Fibroblast of skin of right quadriceps (primary cell): ENCODE data around the gene ATP8B3.

Experiments
- DNase-seq: peaks from one replicate; pipeline ENCODE4 v3.0.0-alpha.2; 2013

The ATP8B3 gene, protein sequence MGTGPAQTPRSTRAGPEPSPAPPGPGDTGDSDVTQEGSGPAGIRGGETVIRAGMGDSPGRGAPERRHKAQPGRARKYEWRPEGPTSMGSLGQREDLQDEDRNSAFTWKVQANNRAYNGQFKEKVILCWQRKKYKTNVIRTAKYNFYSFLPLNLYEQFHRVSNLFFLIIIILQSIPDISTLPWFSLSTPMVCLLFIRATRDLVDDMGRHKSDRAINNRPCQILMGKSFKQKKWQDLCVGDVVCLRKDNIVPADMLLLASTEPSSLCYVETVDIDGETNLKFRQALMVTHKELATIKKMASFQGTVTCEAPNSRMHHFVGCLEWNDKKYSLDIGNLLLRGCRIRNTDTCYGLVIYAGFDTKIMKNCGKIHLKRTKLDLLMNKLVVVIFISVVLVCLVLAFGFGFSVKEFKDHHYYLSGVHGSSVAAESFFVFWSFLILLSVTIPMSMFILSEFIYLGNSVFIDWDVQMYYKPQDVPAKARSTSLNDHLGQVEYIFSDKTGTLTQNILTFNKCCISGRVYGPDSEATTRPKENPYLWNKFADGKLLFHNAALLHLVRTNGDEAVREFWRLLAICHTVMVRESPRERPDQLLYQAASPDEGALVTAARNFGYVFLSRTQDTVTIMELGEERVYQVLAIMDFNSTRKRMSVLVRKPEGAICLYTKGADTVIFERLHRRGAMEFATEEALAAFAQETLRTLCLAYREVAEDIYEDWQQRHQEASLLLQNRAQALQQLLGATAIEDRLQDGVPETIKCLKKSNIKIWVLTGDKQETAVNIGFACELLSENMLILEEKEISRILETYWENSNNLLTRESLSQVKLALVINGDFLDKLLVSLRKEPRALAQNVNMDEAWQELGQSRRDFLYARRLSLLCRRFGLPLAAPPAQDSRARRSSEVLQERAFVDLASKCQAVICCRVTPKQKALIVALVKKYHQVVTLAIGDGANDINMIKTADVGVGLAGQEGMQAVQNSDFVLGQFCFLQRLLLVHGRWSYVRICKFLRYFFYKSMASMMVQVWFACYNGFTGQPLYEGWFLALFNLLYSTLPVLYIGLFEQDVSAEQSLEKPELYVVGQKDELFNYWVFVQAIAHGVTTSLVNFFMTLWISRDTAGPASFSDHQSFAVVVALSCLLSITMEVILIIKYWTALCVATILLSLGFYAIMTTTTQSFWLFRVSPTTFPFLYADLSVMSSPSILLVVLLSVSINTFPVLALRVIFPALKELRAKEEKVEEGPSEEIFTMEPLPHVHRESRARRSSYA (N-terminal part only)

DNA sequence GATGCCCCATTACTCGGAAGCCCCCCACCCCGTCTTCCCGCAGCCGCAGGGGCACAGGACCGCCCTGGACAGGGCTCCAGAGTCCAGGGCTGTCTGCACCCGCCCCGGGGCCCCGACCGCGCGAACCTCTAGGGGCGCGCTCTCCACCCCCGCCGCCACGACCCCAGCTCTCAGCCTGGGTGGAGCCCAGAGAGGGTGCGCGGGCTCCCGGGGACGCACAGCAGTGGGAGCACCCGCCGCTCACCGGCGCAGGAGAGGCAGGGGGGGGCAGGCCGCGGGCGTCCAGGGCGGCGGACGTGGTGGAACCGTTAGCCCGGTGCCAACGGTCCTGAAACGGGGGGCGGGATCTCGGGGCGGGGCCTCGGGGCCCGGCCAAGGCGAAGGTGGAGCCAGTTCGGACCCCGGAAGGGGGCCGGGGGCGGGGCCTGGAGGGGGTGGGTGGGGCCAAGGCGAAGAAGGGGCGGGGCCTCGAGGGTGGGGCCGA lies at the start of gene ATP8B3:
ATP8B3 (minus strand) TSS at position 335 of the 484 bp plus-strand sequence. CDS start 540 bp downstream, outside the sequence.
- no peak for DNase-seq

DNA sequence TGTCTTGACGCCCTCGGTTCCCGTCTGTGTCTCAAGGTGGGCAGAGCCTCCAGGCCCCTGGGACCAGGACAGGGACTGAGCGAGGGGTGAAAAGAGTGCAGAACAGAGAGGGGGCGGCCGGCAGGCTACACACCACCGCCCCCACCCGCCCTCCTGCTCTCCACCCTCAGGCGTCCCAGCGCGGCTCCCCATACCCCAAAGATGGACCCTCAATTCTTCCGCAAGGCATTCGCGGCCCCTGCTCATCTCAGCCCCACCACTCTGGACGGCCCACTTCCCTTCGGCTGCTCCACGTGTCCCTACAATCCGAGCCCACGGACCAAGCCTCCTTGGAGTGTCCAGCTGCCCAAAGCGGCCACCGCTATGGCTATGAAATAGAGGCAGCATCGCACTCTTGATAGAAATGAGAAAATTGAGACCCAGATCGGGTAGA lies 49.5 kb upstream of the ATP8B3 start:
- DNase-seq: no peak

DNA sequence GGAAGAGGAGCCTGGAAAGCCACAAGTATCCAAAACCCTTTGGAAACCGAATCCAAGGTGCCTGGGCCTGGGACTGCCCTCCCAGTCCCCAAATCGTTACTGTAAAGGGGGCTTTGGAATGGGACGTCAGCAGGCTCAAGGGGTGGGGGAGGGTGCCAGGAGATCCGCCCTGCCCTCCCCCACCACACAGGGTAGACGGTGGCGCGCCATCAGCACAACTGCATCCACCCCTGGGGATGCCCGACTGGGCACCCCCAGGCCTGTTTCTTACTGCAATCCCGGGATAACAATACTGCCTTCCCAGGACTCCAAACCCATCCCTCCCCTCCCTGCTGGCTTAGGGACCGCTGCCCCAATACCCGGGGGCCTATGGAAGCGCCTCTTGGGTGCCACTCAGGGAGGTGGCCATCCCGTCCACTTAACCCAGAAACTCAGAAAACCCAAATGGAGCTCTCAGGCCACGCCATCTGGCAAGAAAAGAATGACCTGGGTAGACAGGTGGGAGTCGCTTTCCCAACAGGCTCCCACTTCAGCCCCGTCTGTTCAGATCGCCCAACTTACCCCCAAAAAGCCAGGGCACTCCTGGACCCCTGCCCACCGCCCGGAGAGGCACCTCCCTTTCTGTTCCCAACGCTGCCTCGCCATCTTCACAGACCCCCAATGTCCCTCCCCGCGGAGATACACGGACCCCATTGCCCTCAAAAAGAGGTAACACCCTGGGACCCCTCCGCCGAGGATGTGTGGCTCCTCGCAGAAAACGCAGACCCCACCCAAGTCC lies 48.9 kb upstream of the ATP8B3 start:
- no peak for DNase-seq

DNA sequence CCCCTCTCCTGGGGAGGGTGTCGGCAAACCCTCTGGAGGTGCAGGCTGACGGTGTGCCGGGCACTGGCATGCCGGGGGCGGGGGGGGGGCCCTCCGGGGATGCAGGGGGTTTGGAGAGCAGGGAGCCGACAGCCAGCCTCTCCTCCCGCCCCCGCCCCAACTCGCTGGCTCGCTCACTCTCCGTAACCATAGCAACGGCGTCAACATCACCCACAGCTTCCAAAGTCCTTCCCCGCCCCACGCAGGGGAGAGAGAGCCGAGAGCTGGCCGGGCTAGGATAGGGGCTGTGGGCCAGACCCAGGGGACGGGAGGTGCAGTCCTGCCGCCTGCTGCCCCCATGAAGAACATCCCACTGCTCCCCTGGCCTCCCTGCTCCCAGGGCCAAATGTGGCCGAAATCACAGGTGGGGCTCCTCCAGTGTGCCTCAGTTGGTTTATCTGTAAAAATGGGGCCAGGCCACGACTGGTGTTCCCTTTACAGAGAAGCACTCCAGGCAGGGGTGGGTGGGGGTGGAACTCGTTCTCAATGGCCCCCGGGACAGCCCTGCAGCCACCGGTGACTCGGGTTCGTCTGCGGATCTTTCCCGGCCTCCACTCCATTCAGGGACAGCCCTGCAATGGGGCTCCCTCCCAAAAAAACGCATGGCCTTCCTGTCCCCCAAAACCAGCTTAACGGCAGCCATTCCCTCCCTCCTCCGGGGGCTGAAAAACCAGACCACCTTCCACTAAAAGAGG lies 48.1 kb upstream of the ATP8B3 start:
- DNase-seq: peak; percentile 76

DNA sequence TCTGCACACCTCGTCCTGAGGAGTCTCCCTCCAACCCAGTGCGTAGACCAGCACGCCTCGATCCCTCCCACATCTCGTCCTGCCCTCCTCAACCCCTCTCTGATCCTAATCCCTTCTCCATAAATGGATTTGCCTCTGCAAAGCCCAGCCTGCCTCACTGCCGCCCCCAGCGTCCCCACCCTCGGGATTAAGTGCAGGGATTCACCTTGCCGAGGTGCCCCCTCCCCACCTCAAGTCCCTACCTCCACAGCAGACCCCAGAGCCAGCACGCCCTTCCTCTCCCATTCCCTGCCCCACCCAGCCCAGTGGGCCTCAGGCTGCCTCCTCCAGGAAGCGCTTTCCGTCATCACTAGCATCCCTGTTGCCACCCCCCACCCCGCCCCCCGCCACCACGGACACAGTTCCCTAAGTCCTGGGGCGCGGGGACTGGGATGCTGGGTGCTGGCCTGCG lies 47.3 kb upstream of the ATP8B3 start:
- DNase-seq: no peak

DNA sequence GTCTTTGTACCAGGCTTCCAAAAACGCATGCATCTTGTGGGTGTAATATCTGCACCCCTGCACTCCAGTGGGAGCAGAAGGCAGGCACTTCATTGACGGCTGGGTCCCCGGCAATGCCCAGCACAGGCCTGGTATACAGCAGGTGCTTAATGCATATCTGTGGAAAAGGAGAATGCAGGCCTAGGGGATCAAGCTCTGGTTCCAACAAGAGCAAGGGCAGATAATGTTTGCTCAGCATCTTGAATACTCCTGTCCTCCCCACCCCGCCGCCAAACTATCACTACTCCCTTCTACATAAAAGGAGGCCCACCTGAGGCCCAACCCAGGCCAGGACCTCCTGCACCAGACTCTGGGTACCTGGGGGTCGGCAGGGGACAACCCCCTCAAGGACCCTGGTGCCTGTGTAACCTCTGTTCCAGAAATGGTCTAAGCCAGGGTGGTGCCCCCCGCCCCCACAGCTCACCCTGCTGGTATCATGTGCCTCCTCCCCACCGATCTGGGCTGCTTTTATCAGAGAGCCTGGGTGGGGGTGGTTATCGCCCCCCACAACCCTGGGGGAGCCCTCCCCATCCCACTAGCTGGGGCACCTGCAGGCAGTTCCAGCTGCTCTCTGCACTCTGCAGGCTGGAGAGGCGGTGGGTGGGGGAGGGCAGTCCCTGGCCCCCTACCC lies 46.5 kb upstream of the ATP8B3 start:
- DNase-seq: no peak

DNA sequence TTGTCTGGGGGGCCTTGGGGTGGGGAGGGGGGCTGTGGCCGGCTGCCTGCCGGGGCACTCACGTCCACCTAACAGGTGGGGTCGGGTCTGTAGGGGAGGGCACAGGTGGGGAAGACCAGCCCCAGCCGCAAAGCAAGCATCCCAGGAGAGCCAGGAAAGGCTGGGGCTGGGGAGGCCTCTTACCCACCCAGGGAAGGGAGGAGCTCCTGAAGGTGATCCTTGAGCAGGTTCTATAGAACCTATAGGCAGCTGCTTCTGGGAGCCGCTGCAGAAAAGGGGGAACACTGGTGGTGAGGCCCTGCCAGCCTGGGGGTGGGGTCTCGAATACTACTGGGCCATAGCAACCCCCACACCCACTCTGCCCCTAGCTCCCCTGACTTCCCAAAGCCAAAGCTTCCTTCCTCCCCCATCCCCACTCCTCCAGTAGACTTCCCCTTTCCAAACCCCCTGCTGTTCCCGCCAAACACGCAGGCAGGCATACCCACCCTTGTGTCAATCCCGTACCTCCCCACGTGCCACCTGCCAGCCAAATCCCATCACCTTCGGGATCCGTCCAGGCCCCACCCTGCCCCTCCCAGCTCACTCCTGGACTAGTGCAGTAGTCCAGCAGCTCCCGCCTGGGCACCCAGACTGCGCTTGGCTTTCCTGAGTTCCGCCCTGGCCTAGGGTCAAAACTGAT lies 45.7 kb upstream of the ATP8B3 start:
- DNase-seq: no peak

DNA sequence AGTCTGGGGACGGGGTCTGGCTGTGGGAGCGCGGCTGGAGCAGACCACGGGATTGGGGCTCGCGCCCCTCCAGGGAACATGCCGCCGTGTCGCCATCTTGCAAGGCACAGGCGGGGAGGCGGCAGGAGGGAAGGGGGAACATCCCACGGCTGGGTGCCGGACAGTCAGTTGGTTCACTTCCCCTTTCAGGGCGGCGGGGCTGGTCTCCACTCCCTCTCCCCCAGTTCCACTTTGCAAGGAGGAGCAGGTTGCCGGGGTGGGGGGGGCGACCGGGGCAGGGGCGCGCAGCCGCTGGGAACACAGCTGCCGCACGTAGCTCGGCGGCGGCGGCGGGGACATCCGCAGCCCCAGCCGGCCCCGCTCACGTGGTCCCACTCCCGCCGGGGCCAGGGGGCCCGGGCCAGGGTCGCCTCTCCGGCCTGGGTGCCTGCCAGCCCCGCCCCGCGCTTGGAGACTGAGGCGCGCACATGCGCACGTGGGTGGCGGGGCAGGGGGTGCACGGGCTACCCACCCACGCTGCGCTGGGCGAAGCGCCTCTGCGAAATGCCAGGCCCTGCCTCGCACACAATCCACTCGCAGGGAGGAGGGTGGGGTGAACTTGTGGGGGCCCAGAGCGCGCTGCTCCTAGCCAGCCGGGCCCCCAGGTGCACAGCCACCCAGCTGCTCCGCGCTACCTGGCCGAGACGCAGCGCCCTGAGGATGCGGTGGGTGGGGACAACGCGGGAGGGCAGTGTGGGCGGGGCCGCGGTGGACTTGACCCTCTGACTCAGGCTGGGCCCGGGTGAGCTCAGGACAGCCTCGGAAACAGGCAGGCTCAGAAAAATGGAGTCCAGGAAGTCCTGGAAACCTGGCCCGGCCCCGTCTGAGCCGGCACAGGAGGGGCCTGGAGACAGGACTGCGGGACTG lies 44.9 kb upstream of the ATP8B3 start:
- peak; percentile 46 for DNase-seq

DNA sequence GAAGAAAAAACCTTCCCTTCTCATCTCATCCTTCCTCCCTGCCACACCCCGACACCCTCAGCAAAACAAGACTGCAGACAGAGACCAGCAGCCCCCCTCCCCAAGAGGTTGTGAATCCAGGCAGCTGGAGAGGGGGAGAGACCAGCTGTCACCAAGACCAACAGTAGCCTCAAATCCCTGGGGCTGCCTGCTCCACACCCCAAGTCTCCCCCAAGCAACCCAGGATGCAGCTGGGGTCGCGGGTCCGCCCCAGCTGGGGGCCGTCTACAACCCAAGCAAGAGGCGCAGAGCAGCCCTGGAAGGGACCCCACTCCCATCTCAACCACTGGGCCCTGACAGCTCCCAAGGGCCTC lies 44.2 kb upstream of the ATP8B3 start:
- DNase-seq: no peak

DNA sequence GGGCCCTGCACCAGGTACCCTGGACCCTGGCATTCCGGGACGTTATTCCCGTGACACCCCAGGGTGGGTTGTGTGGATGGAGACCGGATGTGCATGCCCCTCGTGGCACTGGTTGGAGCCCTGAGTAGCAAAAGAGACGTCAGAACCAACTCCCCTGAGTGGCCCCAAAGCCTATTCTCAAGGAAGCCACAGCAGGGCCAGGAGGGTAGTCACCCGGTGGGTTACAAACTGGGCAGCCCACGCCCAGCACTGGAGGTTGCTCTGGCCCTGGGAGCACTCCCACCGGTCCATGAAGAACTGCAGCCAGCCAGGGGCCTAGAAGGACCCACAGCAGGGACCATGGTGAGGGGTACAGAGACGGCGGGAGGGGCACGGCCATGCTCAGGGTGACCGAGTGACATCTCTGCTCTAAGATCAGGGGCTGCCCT lies 43.8 kb upstream of the ATP8B3 start:
- DNase-seq: no peak

DNA sequence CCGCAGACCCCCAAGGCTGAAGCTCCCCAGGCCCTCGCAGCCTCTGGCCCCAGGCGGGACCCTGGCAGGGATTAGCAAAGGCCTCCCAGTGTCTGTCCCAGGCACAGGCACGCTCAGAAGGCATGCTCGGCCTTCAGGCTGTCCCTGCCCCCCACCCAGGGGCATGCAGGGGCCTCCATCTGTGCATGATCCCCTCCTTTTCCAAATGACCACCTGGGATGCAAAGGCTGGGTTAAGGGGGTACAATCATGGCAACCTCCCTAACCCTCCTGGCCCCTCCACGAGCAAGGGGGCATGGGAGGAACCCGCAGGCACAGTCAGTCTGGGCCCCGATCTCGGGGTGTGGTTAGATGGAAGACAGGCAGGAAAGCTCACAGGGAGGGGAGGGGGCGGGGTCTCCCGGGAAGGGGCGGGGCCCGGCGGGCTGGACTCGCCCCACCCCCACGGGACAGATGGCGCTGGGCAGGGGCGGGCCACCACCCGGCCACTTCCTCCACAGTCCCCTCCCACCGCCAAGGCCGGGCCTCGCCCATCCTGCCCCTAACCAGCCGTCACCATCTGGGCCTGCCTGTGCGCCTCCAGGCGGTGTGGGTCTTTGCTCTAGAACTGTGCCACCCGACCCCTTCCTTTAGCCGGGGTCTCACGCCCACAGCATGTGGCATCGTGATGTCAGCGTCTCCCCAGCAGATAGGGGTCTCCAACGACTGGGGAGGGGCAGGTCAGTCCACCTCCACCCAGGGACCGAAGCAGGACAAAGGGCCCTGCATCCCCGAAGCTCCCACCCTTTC lies 43.2 kb upstream of the ATP8B3 start:
- peak; percentile 88 for DNase-seq

DNA sequence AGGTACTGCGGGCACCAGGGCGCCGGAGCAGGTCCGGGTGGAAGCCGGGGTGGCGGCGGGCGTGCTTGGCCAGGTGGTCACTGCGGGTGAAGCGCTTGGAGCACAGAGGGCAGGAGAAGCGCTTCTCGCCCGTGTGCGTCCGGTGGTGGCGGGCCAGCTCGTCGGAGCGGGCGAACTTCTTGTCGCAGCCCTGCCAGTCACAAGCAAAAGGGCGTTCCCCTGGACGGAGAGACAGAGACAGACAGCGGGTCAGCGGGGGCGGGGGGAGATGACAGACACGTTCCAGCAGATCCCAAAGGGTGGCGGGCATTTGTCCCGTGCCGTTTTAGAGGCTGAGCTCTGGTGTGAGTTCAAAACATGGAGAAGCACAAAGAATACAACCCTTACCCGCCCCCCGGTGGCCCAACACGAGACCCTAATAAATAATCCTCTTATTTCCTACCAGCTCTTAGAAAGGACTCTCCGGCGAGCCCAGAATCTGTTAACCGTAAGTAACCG lies 42.5 kb upstream of the ATP8B3 start:
- no peak for DNase-seq

DNA sequence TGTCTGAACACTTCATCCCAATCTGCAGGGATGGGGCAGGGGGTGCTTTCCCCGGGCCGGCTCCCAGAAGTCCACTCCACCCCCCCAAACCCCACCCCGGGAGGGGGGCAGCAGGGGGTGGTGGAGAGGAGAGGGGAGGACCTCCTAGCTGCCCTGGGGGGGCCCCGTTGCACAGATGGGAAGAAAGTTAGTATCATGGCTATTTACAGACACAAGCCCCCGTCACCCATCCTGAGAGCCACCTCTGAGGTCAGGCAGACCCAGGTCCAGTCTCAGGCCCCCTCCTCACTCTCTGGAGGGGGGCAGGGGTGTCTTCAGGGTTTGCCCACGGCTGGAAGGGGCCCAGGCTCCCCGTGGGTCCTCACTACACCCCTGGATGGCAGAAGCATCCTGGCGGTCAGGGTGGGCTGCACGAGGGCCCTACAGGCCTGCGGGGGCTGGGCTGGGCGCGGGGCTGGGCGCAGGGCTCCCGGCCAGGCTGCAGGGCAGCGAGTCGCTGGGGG lies 42.0 kb upstream of the ATP8B3 start:
- no peak for DNase-seq

DNA sequence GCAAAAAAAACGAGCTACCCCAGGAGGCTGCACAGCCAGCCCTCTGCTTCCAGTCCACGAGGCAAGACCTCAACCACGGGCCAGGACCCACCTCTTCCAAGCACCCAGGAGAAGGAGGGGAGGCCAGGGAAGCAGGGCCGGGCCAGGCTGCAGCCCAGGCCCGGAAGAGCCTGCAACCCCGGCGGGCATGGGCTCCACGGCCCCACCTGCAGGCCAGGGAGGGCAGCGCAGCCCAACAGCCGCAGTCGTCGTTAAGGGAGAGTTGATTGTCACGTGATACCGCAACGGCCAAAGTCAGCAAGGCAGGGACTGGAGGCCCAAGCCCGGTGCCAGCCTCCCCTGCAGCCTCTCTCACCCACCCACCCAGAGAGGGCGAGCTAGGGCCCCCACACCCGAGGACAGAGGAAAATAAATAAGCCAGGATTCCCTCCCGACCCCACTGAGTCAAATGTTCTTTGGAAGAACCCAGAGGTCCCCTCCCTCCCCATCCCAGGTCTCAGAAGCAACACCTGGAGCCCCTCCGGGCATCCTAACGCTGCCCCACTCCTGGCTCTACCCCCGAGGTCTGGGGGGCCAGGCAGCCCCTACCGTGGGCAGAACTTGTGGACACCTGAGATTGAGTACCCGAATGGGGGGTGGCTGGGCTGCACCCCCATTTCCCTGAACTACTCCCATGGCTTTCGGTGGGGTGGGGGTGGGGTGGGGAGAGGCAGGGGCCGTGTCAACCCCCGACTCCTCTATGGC lies 41.4 kb upstream of the ATP8B3 start:
- DNase-seq: peak; percentile 71

DNA sequence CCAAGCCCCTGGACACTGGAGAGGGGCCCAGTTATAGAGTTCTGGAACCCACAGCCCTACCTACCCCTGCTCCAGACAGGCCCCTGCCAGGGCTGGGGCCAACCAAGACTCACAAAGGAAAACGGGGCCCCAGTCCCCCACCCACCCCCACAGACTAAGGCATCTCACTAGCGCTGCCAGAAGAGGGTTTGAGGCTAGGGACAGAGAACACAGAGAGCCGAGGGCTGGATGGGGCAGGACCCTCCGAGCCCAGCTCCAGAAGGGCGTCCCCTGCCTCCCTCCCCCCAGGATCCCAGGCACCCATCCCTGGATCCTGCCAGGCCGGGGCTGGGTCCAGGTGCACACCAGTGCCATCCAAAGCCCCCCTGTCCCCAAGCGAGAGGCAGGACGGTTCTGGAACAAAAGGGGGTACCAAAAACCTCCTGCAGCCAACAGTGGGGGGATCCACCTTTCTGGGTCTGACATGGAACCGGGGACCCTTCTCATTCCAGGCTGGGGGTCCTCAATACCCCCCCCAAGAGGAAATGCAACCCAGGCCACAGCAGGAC lies 40.6 kb upstream of the ATP8B3 start:
- DNase-seq: no peak
